ENCODE measurements around the gene CDH22.

DNA sequence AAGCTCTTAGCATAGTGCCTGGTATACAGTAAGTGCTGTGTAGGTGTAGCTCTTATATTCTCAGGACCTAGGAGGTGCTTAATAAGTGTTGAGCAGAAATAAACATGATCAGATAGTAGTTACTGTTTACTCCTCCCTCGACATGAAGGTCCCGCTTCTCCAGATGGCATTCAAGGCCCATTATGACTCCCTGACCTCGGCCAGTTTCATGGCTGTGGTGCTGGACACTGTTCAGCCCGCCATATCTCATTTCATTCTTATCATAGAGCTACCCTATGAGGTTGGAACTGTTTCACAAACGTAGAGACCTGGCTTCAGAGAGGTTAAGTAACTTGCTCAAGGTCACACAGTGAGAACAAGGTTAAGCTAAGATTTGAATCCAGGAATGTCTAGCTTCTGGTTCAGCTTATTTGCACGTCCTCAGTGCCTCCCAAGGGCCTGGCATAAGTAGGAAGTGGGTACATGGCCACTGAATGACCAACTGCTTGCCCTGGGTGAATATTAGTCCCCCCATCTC lies 151.2 kb downstream of the CDH22 start:
- TF ChIP-seq CTCF (conservative IDR thresholded peaks at IDR 0.05 in 1 of 2, IDR thresholded peaks at IDR 0.05 in 1 of 2; ENCODE audit: low read depth in 1 of 2, low read length in 2 of 2), result no peak
- TF ChIP-seq EZH2 (IDR thresholded peaks at IDR 0.05; ENCODE audit: low read length, missing control alignments), result no peak
